ENCODE results near the gene SLC25A21.
"Not testable (repeated sequence)": the region's sequence is repeated elsewhere in the genome, so short reads cannot be mapped to it uniquely, and the experiment has no call there.

The SLC25A21 gene

GRCh38 chr14:37083599-37083998 lies 88.8 kb downstream of the SLC25A21 start:
- no peak for DNase-seq

- DNase-seq, result no peak
Measured at GRCh38 chr14:37082449-37082848, 90.0 kb downstream of the SLC25A21 start.

GRCh38 chr14:37081856-37082255 lies 90.5 kb downstream of the SLC25A21 start:
- no peak for DNase-seq

- DNase-seq, result no peak
Measured at GRCh38 chr14:37081218-37081617, 91.2 kb downstream of the SLC25A21 start.

GRCh38 chr14:37078131-37078530 lies 94.3 kb downstream of the SLC25A21 start:
- no peak for DNase-seq

- DNase-seq, result not testable (repeated sequence)
Measured at GRCh38 chr14:37074320-37074719, 98.1 kb downstream of the SLC25A21 start.

- no peak for DNase-seq
Measured at GRCh38 chr14:37063467-37064240, 108.8 kb downstream of the SLC25A21 start.

GRCh38 chr14:37062191-37062803 lies 110.1 kb downstream of the SLC25A21 start:
- no peak for DNase-seq

- no peak for DNase-seq
Measured at GRCh38 chr14:37061697-37062096, 110.7 kb downstream of the SLC25A21 start.

- DNase-seq, result no peak
Measured at GRCh38 chr14:37060496-37061260, 111.7 kb downstream of the SLC25A21 start.

GRCh38 chr14:37057776-37058175 lies 114.6 kb downstream of the SLC25A21 start:
- DNase-seq, result no peak

GRCh38 chr14:37056473-37056872 lies 115.9 kb downstream of the SLC25A21 start:
- DNase-seq, result no peak

- DNase-seq, result no peak
Measured at GRCh38 chr14:37054869-37055268, 117.5 kb downstream of the SLC25A21 start.

- DNase-seq, result no peak
Measured at GRCh38 chr14:37054144-37054543, 118.3 kb downstream of the SLC25A21 start.

- DNase-seq, result no peak
Measured at GRCh38 chr14:37051680-37052079, 120.7 kb downstream of the SLC25A21 start.

GRCh38 chr14:37051153-37051552 lies 121.3 kb downstream of the SLC25A21 start:
- DNase-seq, result no peak

- DNase-seq, result no peak
Measured at GRCh38 chr14:37048666-37049071, 123.7 kb downstream of the SLC25A21 start.

GRCh38 chr14:37047996-37048395 lies 124.4 kb downstream of the SLC25A21 start:
- no peak for DNase-seq

GRCh38 chr14:37047226-37047625 lies 125.2 kb downstream of the SLC25A21 start:
- no peak for DNase-seq

GRCh38 chr14:37046815-37047214 lies 125.6 kb downstream of the SLC25A21 start:
- DNase-seq, result no peak

GRCh38 chr14:37045340-37046061 lies 126.9 kb downstream of the SLC25A21 start:
- no peak for DNase-seq

- DNase-seq, result no peak
Measured at GRCh38 chr14:37037636-37038387, 134.6 kb downstream of the SLC25A21 start.
